DOHH2 (cell line): ENCODE results near the gene COLEC11.

Experiments used
- H3F3A ChIP-seq: fragments of 200-600 bp; sonication (generic), shearing (Covaris generic); 2 replicates; pipeline ENCODE4 v1.6.0; 2016; ENCODE audit warnings: antibody characterized with exemption, mild to moderate bottlenecking; ENCODE audit not compliant: control insufficient read depth, insufficient read depth
- H3K27ac ChIP-seq: fragments of 200-600 bp; sonication (generic); 2 replicates; pipeline ENCODE4 v1.5.1; 2014; ENCODE audit warnings: low read depth, mild to moderate bottlenecking, low read length, moderate library complexity
- H3K27me3 ChIP-seq: fragments of 200-600 bp; sonication (generic); 2 replicates; pipeline ENCODE4 v1.6.1; 2014; ENCODE audit warnings: mild to moderate bottlenecking, low read length, mixed read lengths; ENCODE audit not compliant: control insufficient read depth
- H3K36me3 ChIP-seq: fragments of 200-600 bp; sonication (generic); 2 replicates; pipeline ENCODE4 v1.6.1; 2014; ENCODE audit warnings: mild to moderate bottlenecking, low read length, moderate library complexity, mixed read lengths; ENCODE audit not compliant: control insufficient read depth
- H3K4me1 ChIP-seq: fragments of 200-600 bp; sonication (generic); 2 replicates; pipeline ENCODE4 v1.6.1; 2014; ENCODE audit warnings: mild to moderate bottlenecking, low read length, mixed read lengths; ENCODE audit not compliant: control insufficient read depth
- H3K4me2 ChIP-seq: fragments of 200-600 bp; sonication (generic); 2 replicates; pipeline ENCODE4 v1.6.0; 2014; ENCODE audit warnings: mild to moderate bottlenecking, low read length, moderate library complexity
- H3K4me3 ChIP-seq: fragments of 200-600 bp; sonication (generic); 2 replicates; pipeline ENCODE4 v1.5.1; 2014; ENCODE audit warnings: mild to moderate bottlenecking, low read length, mixed read lengths
- H3K79me2 ChIP-seq: fragments of 200-600 bp; sonication (generic); 2 replicates; pipeline ENCODE4 v1.6.1; 2014; ENCODE audit warnings: mild to moderate bottlenecking, low read length, mixed read lengths; ENCODE audit not compliant: control insufficient read depth
- H3K9me2 ChIP-seq: fragments of 200-600 bp; sonication (generic); replicated peaks from 2 replicates; pipeline ENCODE4 v1.6.1; 2014; ENCODE audit warnings: mild to moderate bottlenecking, low read length, mixed read lengths; ENCODE audit not compliant: control insufficient read depth
- H3K9me3 ChIP-seq: fragments of 200-600 bp; sonication (generic); 2 replicates; pipeline ENCODE4 v1.6.1; 2014; ENCODE audit warnings: antibody characterized with exemption, low read length, mixed read lengths; ENCODE audit not compliant: control insufficient read depth, insufficient read depth
- H4K20me1 ChIP-seq: fragments of 200-600 bp; sonication (generic); 2 replicates; pipeline ENCODE4 v1.6.0; 2014; ENCODE audit warnings: low read depth, mild to moderate bottlenecking, antibody characterized with exemption, low read length, moderate library complexity; ENCODE audit not compliant: control insufficient read depth, insufficient read depth
- CTCF ChIP-seq: fragments of 200-600 bp; sonication (generic); IDR thresholded peaks from one replicate; pipeline ENCODE4 v1.5.1; 2014; ENCODE audit warnings: antibody characterized with exemption, mild to moderate bottlenecking, low read depth, low read length; ENCODE audit not compliant: poor library complexity, severe bottlenecking
- EZH2phosphoT487 ChIP-seq: fragments of 200-600 bp; sonication (generic); IDR thresholded peaks from 2 replicates; pipeline ENCODE4 v1.6.1; 2017; ENCODE audit warnings: borderline replicate concordance, mild to moderate bottlenecking, antibody characterized with exemption, low read length, moderate library complexity, mixed read lengths

The COLEC11 gene

GRCh38 chr2:3672861-3673678 lies 78.2 kb downstream of the COLEC11 start:
- H3K27me3 ChIP-seq, result no peaks in the 10 kb centered on the region
- no peaks in the 10 kb centered on the region for H3F3A ChIP-seq
- peaks cover under 1% of the 10 kb centered on the region; the same call in 1 of the 2 replicates for H3K4me1 ChIP-seq
- no peaks in the 10 kb centered on the region for H3K36me3 ChIP-seq
- no peaks in the 10 kb centered on the region for H3K79me2 ChIP-seq
- no peak overlapping the region for H3K27ac ChIP-seq
- no peaks in the 10 kb centered on the region for H3K9me2 ChIP-seq
- no peak overlapping the region for H3K4me2 ChIP-seq
- no peak overlapping the region for H3K4me3 ChIP-seq
- no peaks in the 10 kb centered on the region for H3K9me3 ChIP-seq
- H4K20me1 ChIP-seq, result no peaks in the 10 kb centered on the region
- no peak for TF ChIP-seq EZH2phosphoT487
- no peak for TF ChIP-seq CTCF

- Histone ChIP-seq H4K20me1 (no peaks in the 10 kb centered on the region), H3K9me2 (no peaks in the 10 kb centered on the region), H3F3A (no peaks in the 10 kb centered on the region), H3K4me2 (no peak overlapping the region), H3K4me1 (no peaks in the 10 kb centered on the region), H3K27me3 (no peaks in the 10 kb centered on the region), H3K4me3 (no peak overlapping the region), H3K9me3 (no peaks in the 10 kb centered on the region), H3K36me3 (no peaks in the 10 kb centered on the region), H3K79me2 (no peaks in the 10 kb centered on the region), H3K27ac (no peak overlapping the region)
- TF ChIP-seq EZH2phosphoT487 (no peak), CTCF (no peak)
Measured at GRCh38 chr2:3674066-3674845, 79.3 kb downstream of the COLEC11 start.

- no peak for TF ChIP-seq EZH2phosphoT487
- TF ChIP-seq CTCF, result no peak
- Histone ChIP-seq H3K4me2 (no peak overlapping the region), H3K9me2 (no peaks in the 10 kb centered on the region), H4K20me1 (no peaks in the 10 kb centered on the region), H3K4me1 (no peaks in the 10 kb centered on the region), H3F3A (no peaks in the 10 kb centered on the region), H3K9me3 (no peaks in the 10 kb centered on the region), H3K27me3 (no peaks in the 10 kb centered on the region), H3K36me3 (no peaks in the 10 kb centered on the region), H3K4me3 (no peak overlapping the region), H3K79me2 (no peaks in the 10 kb centered on the region), H3K27ac (no peak overlapping the region)
Measured at GRCh38 chr2:3675687-3676086, 80.8 kb downstream of the COLEC11 start.
